Eye (tissue), 1 donor: Measurements from ENCODE around the gene CCDC88B.
A peak's percentile ranks its signal among the peaks of the same experiment; 100 is the strongest.

Source experiments
- DNase-seq: peaks from one replicate; pipeline ENCODE4 v3.0.0-alpha.2; 2015

Gene CCDC88B

GRCh38 chr11:64360448-64360921 is 20.5 kb downstream of the CCDC88B start:
- no peak for DNase-seq

- no peak for DNase-seq
Measured at GRCh38 chr11:64361659-64362058, 21.7 kb downstream of the CCDC88B start.

GRCh38 chr11:64362339-64362738 is 22.3 kb downstream of the CCDC88B start:
- DNase-seq: no peak

GRCh38 chr11:64364435-64364834 is 24.4 kb downstream of the CCDC88B start:
- DNase-seq: no peak

GRCh38 chr11:64364911-64365310 is 24.9 kb downstream of the CCDC88B start:
- no peak for DNase-seq

- DNase-seq: no peak
Measured at GRCh38 chr11:64366751-64367150, 26.7 kb downstream of the CCDC88B start.

- DNase-seq: no peak
Measured at GRCh38 chr11:64367931-64368672, 28.1 kb downstream of the CCDC88B start.

GRCh38 chr11:64368673-64369074 is 28.7 kb downstream of the CCDC88B start:
- DNase-seq: no peak

- DNase-seq: peak; percentile 64
Measured at GRCh38 chr11:64369440-64370421, 29.7 kb downstream of the CCDC88B start.

GRCh38 chr11:64371201-64371600 is 31.2 kb downstream of the CCDC88B start:
- DNase-seq: no peak

GRCh38 chr11:64372021-64372420 is 32.0 kb downstream of the CCDC88B start:
- DNase-seq: no peak

GRCh38 chr11:64372802-64373597 is 33.0 kb downstream of the CCDC88B start:
- no peak for DNase-seq

GRCh38 chr11:64373598-64373974 is 33.6 kb downstream of the CCDC88B start:
- no peak for DNase-seq

- no peak for DNase-seq
Measured at GRCh38 chr11:64376071-64376470, 36.1 kb downstream of the CCDC88B start.

- no peak for DNase-seq
Measured at GRCh38 chr11:64378335-64378880, 38.4 kb downstream of the CCDC88B start.

GRCh38 chr11:64379160-64379559 is 39.2 kb downstream of the CCDC88B start:
- DNase-seq: no peak

- no peak for DNase-seq
Measured at GRCh38 chr11:64379817-64380709, 40.1 kb downstream of the CCDC88B start.

- DNase-seq: no peak
Measured at GRCh38 chr11:64381350-64381749, 41.3 kb downstream of the CCDC88B start.

GRCh38 chr11:64382047-64382446 is 42.0 kb downstream of the CCDC88B start:
- DNase-seq: no peak

GRCh38 chr11:64382586-64382985 is 42.6 kb downstream of the CCDC88B start:
- no peak for DNase-seq

- DNase-seq: no peak
Measured at GRCh38 chr11:64383580-64383979, 43.6 kb downstream of the CCDC88B start.
